ELF-1 (cell line): Measurements from ENCODE around the gene CPSF2.
"Not testable (repeated sequence)": the region's sequence is repeated elsewhere in the genome, so short reads cannot be mapped to it uniquely, and the experiment has no call there.

Experiments
- DNase-seq: peaks from one replicate; pipeline ENCODE4 v3.0.0-alpha.2; 2016; ENCODE audit warnings: low read depth, low spot score

The CPSF2 gene

GRCh38 chr14:92154283-92154942 lies 32.6 kb downstream of the CPSF2 start:
- DNase-seq = no peak

DNA sequence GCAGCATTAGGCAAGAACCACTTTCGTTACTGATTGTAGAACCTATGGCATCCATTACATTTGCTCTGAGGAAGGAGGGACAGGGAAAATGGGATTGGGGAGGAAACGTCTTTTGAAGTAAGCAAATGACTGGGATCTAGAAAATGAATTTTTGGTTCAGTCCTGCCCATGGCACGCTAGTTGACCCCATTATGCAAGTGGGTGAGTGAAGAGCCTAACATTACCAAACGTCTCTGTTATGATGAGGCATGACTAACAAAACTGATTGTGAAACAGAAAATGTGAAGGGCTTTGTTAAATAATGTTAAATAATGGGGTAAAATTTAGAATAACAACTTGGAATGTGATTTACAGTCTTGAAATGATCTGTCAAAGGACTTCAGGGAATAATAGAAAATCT lies 38.9 kb downstream of the CPSF2 start:
- no peak for DNase-seq

DNA sequence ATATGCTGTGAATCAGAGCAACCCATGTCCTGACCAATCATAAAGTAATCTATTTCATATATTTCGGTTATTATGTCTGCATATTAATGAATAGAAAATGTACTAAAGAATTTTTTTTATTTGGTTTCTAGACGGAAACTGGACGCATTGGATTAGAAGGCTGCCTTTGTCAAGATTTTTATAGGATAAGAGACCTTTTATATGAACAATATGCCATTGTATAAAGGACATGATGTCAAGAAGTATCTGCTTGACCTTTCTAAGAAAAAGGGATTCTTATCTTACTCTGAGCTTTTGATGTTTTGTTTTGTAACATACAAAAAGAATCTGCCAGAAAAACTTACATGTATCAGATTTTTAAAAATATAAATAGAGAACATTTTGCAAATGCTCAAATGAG lies 39.8 kb downstream of the CPSF2 start:
- DNase-seq = no peak

DNA sequence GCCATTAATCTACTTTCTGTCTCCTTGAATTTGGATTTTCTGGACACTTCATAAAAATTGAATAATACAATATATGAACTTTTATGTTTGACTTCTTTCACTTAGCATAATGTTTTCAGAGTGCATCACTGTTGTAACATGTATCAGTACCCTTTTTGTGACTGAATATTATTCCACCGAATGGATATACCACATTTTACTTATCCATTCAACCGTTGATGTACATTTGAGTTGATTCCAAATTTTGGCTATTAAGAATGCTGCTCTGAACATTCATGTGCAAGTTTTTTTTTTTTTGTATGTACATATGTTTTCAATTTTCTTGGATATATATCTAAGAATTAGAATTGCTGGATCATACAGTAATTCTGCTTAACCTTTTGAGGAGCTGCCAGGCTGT lies 43.2 kb downstream of the CPSF2 start:
- DNase-seq = no peak

DNA sequence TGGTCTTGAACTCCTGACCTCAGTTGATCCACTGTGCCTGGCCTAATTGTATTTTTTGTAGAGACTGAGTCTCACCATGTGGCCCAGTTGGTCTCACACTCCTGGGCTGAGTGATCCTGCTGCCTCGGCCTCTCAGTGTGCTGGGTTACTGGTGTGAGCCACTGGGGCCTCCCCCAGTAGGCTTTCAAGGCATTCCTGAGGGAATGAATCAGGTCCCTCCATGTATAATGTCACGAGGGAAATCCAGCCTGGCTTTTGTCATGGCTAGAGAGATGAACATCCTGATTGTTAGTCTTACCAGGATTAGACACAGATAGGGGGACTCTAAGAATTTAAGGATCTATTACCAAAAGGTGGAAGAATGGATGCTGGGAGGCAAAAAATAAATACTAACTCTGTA lies 51.9 kb downstream of the CPSF2 start:
- DNase-seq = peak; percentile 28

- DNase-seq = no peak
Measured at GRCh38 chr14:92175811-92176210, 54.0 kb downstream of the CPSF2 start.

DNA sequence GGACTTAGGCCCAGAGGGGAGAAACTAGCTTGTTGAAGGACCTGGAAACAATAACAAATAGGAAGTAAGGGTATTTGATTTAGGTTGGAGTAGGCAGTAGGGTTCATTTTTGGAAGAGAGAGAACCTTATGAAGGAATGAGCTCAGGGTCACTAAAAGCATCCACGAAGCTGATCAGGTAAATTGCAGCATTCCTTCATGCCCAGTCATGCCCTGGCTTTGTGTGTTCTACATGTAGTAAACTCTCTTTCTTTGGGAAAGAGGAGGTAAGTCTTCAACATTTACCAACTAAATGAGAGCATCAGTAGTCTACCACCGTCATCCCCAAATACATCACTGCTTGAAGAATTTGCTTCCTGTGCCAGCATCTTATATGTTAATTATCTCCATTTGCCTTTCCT lies 54.7 kb downstream of the CPSF2 start:
- DNase-seq = no peak

DNA sequence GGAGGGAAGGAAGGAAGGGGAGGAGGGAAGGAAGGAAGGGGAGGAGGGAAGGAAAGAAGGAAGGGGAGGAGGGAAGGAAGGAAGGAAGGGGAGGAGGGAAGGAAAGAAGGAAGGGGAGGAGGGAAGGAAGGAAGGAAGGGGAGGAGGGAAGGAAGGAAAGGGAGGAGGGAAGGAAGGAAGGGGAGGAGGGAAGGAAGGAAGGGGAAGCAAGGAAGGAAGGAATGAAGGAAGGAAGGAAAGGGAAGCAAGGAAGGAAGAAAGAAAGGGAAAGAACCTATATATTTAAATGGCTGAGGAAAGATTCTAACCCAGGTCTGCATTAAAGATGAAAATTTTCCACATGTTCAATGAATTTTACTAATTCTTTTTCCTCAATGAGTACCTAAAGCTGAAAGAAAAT lies 57.4 kb downstream of the CPSF2 start:
- DNase-seq = not testable (repeated sequence)

DNA sequence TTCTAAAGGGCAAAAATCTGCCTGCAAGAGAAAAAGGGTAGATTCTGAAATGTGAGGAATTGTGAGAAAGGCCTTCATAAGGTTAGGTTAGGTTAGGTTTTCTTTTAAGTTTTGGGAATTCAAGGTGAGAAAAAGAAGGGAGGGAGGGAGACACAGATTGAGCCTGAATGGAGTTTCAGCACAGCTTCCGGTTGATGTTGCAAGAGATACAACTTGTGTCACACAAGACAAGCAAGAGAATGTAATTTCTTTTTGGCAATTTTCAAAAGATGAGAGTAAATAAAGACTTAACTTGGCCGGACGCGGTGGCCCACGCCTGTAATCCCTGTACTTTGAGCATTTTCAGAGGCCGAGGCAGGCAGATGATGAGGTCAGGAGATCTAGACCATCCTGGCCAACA lies 63.8 kb downstream of the CPSF2 start:
- DNase-seq = no peak

DNA sequence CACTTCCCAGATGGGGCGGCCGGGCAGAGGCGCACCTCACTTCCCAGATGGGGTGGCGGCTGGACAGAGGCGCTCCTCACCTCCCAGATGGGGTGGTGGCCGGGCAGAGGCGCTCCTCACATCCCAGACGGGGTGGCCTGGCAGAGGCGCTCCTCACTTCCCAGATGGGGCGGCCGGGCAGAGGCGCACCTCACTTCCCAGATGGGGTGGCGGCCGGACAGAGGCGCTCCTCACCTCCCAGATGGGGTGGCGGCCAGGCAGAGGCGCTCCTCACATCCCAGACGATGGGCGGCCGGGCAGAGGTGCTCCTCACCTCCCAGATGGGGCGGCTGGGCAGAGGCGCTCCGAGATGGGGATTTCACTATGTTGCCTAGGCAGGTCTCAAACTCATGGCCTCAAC lies 65.8 kb downstream of the CPSF2 start:
- DNase-seq = not testable (repeated sequence)

DNA sequence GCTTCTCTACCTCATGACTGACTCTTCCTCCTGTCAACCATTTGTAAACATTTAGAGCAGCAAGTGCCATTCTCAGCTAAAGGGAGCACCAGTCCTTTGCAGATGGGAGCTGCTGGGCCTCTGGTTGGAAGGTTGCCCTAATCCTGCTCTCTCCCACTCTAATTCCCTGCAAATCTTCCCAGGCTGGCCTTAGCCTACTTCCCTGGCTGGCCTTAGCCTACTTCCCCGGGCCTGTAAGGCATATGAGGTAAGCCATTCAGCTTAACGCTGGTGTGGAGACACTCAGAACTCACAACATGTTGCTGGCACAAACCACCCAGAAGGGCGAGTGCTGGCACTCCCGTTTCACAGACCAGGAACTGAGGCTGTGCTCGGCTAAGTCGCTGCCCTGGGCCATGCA lies 69.0 kb downstream of the CPSF2 start:
- no peak for DNase-seq

GRCh38 chr14:92198804-92199203 lies 77.0 kb downstream of the CPSF2 start:
- DNase-seq = no peak

- DNase-seq = no peak
Measured at GRCh38 chr14:92199763-92200162, 78.0 kb downstream of the CPSF2 start.

GRCh38 chr14:92203116-92203515 lies 81.3 kb downstream of the CPSF2 start:
- no peak for DNase-seq

- no peak for DNase-seq
Measured at GRCh38 chr14:92204792-92205191, 83.0 kb downstream of the CPSF2 start.

GRCh38 chr14:92207012-92207927 lies 85.5 kb downstream of the CPSF2 start:
- DNase-seq = peak; percentile 72

DNA sequence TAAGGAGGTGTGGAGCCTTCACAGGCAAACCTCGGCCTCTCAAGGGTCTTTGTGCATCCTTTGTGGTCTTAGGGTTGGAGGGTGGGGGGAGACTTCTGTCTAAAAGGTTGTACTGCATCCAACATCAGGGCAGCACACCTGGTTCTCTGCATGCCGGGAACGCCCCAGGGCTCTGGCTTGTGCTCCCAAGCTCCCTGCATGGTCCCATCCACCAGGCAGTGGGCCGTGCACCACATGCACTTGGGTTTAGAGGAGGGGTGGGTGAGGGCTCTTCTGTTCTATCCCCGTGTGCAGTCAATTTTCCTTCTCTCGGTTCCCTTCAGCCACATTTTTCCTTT lies 86.1 kb downstream of the CPSF2 start:
- DNase-seq = no peak

DNA sequence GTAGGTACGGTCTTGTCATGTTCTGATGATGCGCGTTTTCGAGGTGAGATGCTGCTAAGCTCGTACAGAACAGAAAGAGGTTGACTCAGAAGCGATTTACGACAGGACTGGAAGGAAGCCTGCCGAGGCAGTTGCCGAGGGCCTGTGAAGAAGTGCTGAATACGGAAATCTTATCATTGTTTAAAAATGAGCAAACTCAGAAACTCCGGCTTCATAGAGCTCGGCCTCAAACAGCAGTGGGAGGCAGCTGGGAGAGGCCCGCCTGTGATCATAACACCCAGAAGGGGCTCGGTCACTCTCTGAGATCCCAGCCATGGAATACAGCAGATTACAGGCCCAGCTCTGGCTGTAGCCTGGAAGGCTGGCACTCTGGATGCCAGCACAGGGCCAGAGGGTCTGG lies 87.4 kb downstream of the CPSF2 start:
- no peak for DNase-seq

DNA sequence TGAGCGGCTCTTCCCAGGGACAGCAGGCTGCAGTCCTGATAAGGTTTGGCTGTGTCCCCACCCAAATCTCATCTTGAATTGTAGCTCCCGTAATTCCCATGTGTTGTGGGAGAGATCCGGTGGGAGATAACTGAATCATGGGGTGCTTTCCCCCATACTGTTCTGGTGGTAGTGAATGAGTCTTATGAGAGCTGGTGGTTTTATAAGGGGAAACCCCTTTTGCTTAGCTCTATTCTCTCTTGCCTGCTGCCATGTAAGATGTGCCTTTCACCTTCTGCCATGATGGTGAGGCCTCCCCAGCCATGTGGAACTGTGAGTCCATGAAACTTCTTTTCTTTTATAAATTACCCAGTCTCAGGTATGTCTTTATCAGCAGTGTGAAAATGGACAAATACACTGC lies 91.4 kb downstream of the CPSF2 start:
- not testable (repeated sequence) for DNase-seq

DNA sequence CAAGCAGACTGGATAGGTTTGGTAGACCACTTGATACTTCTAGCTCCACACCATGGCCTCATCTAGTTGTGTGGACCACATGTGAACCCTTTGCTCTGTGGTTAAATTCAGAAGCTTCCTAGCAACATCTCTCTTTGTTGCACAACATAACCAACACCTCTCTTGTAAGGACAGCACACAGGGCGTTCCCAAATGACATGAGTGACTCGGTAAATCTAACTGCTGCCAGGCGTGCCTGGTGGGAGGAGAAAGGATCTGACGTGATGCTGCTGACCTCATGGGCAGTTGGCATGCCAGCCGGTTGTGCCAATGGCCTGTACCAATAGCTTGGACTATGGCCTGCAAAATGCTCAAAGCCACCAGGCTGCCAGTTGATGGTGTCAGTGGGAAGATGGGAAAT lies 93.8 kb downstream of the CPSF2 start:
- DNase-seq = no peak

DNA sequence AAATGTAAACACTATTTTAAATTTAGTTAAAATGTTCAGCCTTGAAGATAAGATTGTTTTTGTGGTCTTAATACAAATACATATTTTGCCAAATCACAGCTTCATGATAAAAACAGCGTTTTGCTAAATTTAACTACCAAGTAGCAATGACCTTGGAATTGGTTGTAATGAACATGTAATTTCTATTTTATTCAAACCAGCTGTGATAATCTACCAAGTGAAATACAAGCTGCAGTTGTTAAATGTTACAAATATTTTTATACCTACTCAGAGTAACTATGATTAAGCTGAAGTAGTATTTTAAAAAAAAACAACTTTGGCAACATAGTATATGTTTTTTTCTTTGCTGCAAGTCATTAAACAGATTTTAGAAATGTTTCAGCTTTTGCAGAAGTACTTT lies 96.2 kb downstream of the CPSF2 start:
- DNase-seq = no peak
